B cell (primary cell): ENCODE results near the gene LMO7. TPM values are rescaled to one million over a fixed set of nuclear protein-coding genes. Genes with fewer than 3 reads are reported as not detected.

Source experiments
- ATAC-seq: fragments of 200-7000 bp; cut with Tn5 transposase; one replicate; pipeline ENCODE4 v1.10.0; 2021; ENCODE audit warnings: low read depth, mild to moderate bottlenecking, moderate number of reproducible peaks, moderate library complexity
- CTCF ChIA-PET: fragments of 350-600 bp; sonication (Branson Sonifier 250); formaldehyde crosslinking; loops from one replicate; lab custom pipeline; 2021; ENCODE audit warnings: antibody characterized with exemption, inconsistent platforms; lab: Charles Lee
- POLR2A ChIA-PET: fragments of 350-600 bp; sonication (Branson Sonifier 250); formaldehyde crosslinking; loops from one replicate; lab custom pipeline; 2021; ENCODE audit warnings: antibody characterized with exemption; lab: Charles Lee
- DNase-seq: peaks from one replicate; pipeline ENCODE4 v3.0.0; 2013
- H2AFZ ChIP-seq: 2 replicates; pipeline ENCODE4 v1.6.1; 2012; ENCODE audit warnings: mild to moderate bottlenecking, low read depth, low read length; ENCODE audit not compliant: insufficient read depth, poor library complexity, severe bottlenecking
- H3K27ac ChIP-seq, 2 donors: 1 replicate in 1 of 2; 2 replicates in 1 of 2; pipeline ENCODE4 v1.5.1; 2012 to 2013; ENCODE audit warnings: low read length in 2 of 2, mild to moderate bottlenecking in 2 of 2, moderate library complexity in 1 of 2
- H3K27me3 ChIP-seq, 4 experiments: fragments of 200-600 bp in 1 of 4; sonication (generic) in 1 of 4; replicated peaks in 1 of 4; 1 replicate in 2 of 4; 2 replicates in 2 of 4; pipeline versions ENCODE4 v1.6.1 to v1.7.0; 2013 to 2016; ENCODE audit warnings: low read length in 3 of 4, mild to moderate bottlenecking in 2 of 4, mixed read lengths in 1 of 4, moderate library complexity in 1 of 4; ENCODE audit not compliant: insufficient read depth in 4 of 4, control insufficient read depth in 3 of 4; ENCODE audit errors: control extremely low read depth in 1 of 4
- H3K36me3 ChIP-seq, 2 experiments: replicated peaks in 1 of 2; 1 replicate in 1 of 2; 2 replicates in 1 of 2; pipeline versions ENCODE4 v1.6.1 to v1.7.1; 2013; ENCODE audit warnings: low read length in 1 of 2; ENCODE audit not compliant: insufficient read depth in 2 of 2, control insufficient read depth in 1 of 2; ENCODE audit errors: control extremely low read depth in 1 of 2, extremely low read depth in 1 of 2
- H3K4me1 ChIP-seq, 2 donors: fragments of 200-600 bp in 1 of 2; sonication (generic) in 1 of 2; 1 replicate in 1 of 2; 2 replicates in 1 of 2; pipeline versions ENCODE4 v1.5.1 to v1.6.1; 2013 to 2017; ENCODE audit warnings: low read length in 2 of 2; ENCODE audit not compliant: control insufficient read depth in 2 of 2, insufficient read depth in 2 of 2
- H3K4me2 ChIP-seq: replicated peaks from 2 replicates; pipeline ENCODE3; 2012; ENCODE audit warnings: mild to moderate bottlenecking, low read depth, low read length; ENCODE audit not compliant: poor library complexity, severe bottlenecking
- H3K4me3 ChIP-seq, 5 experiments: fragments of 200-600 bp in 1 of 5; sonication (generic) in 1 of 5; 1 replicate in 3 of 5; 2 replicates in 2 of 5; pipeline versions ENCODE4 v1.5.1 to v1.7.0; 2011 to 2016; ENCODE audit warnings: low read length in 4 of 5, mild to moderate bottlenecking in 4 of 5, low read depth in 2 of 5, control low read depth in 1 of 5, moderate library complexity in 1 of 5; ENCODE audit not compliant: insufficient read depth in 1 of 5; ENCODE audit errors: control extremely low read depth in 1 of 5, extremely low read depth in 1 of 5
- H3K79me2 ChIP-seq: fragments of 200-600 bp; sonication (generic); one replicate; pipeline ENCODE4 v1.6.0; 2016; ENCODE audit warnings: low read length; ENCODE audit not compliant: control insufficient read depth, insufficient read depth
- H3K9ac ChIP-seq: fragments of 200-600 bp; sonication (generic); 2 replicates; pipeline ENCODE4 v1.6.1; 2017; ENCODE audit warnings: mild to moderate bottlenecking, low read length, moderate library complexity
- H3K9me3 ChIP-seq, 3 donors: one replicate each; pipeline versions ENCODE4 v1.6.1 to v1.7.1; 2013; ENCODE audit warnings: low read length in 2 of 3; ENCODE audit not compliant: control insufficient read depth in 2 of 3, insufficient read depth in 1 of 3; ENCODE audit errors: control extremely low read depth in 1 of 3
- H4K20me1 ChIP-seq: 2 replicates; pipeline ENCODE4 v1.6.0; 2012; ENCODE audit warnings: mild to moderate bottlenecking, low read length; ENCODE audit not compliant: insufficient read depth, control insufficient read depth, poor library complexity, severe bottlenecking
- H3K27ac Mint-ChIP-seq: one replicate; pipeline ENCODE4 v1.8.0; 2021; ENCODE audit warnings: mixed read lengths
- H3K27me3 Mint-ChIP-seq: one replicate; pipeline ENCODE4 v1.8.0; 2021; ENCODE audit warnings: mixed read lengths
- H3K4me1 Mint-ChIP-seq: one replicate; pipeline ENCODE4 v1.8.0; 2021; ENCODE audit warnings: mixed read lengths
- H3K4me3 Mint-ChIP-seq: one replicate; pipeline ENCODE4 v1.8.0; 2021; ENCODE audit warnings: mixed read lengths
- H3K9me3 Mint-ChIP-seq: one replicate; pipeline ENCODE4 v1.8.0; 2022; ENCODE audit warnings: mixed read lengths; ENCODE audit not compliant: insufficient read depth
- EZH2 ChIP-seq: IDR thresholded peaks from 2 replicates; pipeline ENCODE4 v1.6.1; 2012; ENCODE audit warnings: borderline replicate concordance, low read depth, mild to moderate bottlenecking, moderate library complexity, low read length; ENCODE audit not compliant: insufficient read depth, poor library complexity, severe bottlenecking
- WGBS: methylation state at CpG from one replicate; pipeline ENCODE4 v1.1.5; 2013; ENCODE audit warnings: missing lambda C conversion rate; ENCODE audit not compliant: insufficient coverage; 5-methylcytosine and 5-hydroxymethylcytosine counted together
- intact Hi-C: fragments of 100-400 bp; cut with micrococcal nuclease; formaldehyde crosslinking; loops from one replicate; pipeline ENCODE4 v1.10.0; 2022
- polyA plus RNA-seq: library from polyadenylated mRNA; depleted of rRNA; stranded (reverse); fragments of >200 nt; gene quantifications from 2 replicates; pipeline ENCODE4 v1.2.3, GENCODE V29; 2012
- total RNA-seq, 2 donors: library from RNA; stranded (reverse); fragments of 120-200 nt in 1 of 2; gene quantifications; 1 replicate in 1 of 2; 2 replicates in 1 of 2; pipeline versions ENCODE4 v1.2.3 to v1.2.4, GENCODE V29; 2013 to 2022
- TF ChIP-seq, protein P1 (sequence below): fragments of 200-600 bp; IDR thresholded peaks from one replicate; pipeline ENCODE4 v1.8.0; 2022; ENCODE audit warnings: antibody characterized with exemption, mild to moderate bottlenecking

LMO7 gene
- total and polyA plus RNA-seq, 2 donors (not counting 1 experiment from before 2014, with no cell fraction given): 7.8 to 17.4 TPM

DNA sequence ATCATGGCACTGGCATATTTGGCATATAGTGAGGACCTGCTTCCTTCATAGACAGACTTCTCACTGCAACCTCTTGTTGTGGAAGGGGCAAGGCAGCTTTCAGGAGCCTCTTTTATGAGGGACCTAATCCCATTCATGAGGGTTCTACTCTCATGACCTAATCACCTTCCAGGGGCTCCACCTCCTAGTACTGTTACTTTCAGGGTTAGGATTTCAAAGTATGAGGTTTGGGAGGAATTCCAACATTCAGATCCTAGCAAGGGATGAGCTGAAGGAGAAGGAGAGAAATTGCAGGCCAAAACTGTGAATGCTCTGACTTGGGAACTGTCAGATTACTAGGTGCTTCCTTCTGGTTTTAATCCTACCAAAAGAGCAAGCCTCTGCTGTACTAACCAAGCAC, 87.8 kb downstream of the LMO7 start:
- H3K27me3 Mint-ChIP-seq: no peaks in the 10 kb centered on the region
- no peaks in the 10 kb centered on the region for H3K79me2 ChIP-seq
- H3K27ac ChIP-seq: no peak overlapping the region
- no peak overlapping the region for H2AFZ ChIP-seq
- no peaks in the 10 kb centered on the region for H4K20me1 ChIP-seq
- no peaks in the 10 kb centered on the region for H3K4me1 ChIP-seq
- no peak overlapping the region for H3K27ac Mint-ChIP-seq
- ChIA-PET CTCF (no interaction called here), POLR2A (no interaction called here)
- H3K9me3 ChIP-seq: no peaks in the 10 kb centered on the region
- H3K9ac ChIP-seq: no peak overlapping the region
- no peaks in the 10 kb centered on the region for H3K27me3 ChIP-seq
- no peak for ATAC-seq
- no peak for TF ChIP-seq EZH2
- TF ChIP-seq, protein P1, sequence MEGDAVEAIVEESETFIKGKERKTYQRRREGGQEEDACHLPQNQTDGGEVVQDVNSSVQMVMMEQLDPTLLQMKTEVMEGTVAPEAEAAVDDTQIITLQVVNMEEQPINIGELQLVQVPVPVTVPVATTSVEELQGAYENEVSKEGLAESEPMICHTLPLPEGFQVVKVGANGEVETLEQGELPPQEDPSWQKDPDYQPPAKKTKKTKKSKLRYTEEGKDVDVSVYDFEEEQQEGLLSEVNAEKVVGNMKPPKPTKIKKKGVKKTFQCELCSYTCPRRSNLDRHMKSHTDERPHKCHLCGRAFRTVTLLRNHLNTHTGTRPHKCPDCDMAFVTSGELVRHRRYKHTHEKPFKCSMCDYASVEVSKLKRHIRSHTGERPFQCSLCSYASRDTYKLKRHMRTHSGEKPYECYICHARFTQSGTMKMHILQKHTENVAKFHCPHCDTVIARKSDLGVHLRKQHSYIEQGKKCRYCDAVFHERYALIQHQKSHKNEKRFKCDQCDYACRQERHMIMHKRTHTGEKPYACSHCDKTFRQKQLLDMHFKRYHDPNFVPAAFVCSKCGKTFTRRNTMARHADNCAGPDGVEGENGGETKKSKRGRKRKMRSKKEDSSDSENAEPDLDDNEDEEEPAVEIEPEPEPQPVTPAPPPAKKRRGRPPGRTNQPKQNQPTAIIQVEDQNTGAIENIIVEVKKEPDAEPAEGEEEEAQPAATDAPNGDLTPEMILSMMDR: no peak
- H3K36me3 ChIP-seq: no peaks in the 10 kb centered on the region
- H3K4me1 Mint-ChIP-seq: no peaks in the 10 kb centered on the region
- H3K4me3 Mint-ChIP-seq: no peak overlapping the region
- intact Hi-C loops: no loop called here
- H3K4me2 ChIP-seq: no peak overlapping the region
- H3K9me3 Mint-ChIP-seq: no peaks in the 10 kb centered on the region
- no peak for DNase-seq
- H3K4me3 ChIP-seq: no peak overlapping the region

DNA sequence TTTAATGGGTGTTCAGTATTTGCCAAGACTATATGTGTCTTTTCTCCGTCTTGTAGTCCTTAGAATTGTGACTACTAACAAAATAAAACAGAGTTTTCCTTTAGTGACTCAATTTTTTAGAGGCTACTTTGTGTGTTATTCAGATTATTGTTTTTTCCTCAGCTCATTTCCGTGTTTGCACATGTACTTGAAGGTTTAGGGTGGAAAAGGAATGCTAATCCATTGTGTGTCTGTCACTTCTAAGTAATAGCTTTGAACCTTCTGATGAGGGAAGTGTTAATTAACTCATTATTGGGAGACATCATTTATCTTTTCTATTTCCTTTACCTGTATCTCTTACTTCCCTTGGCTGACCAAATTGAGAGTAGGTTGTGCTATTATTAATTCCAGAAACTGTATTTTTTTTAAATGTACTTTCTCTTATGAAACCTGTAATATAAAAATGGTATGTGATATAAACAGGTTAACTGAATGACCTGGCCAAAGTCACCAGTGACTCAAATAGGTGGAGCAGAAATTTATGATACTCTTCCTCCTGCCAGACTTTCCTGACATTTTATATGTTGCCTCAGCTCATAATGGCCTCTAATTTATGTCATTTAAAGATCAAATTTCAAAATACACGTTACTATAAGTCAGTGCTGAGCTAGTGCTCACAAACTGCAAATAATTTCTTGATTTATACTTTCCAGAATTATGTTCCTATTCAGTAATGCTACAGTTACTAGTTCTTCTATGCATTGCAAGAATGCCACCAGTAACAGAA, 88.8 kb downstream of the LMO7 start:
- POLR2A ChIA-PET: no interaction called here
- no peaks in the 10 kb centered on the region for H3K36me3 ChIP-seq
- H3K4me3 ChIP-seq: no peak overlapping the region
- no peaks in the 10 kb centered on the region for H3K79me2 ChIP-seq
- no peak overlapping the region for H3K9ac ChIP-seq
- no peaks in the 10 kb centered on the region for H4K20me1 ChIP-seq
- no peaks in the 10 kb centered on the region for H3K9me3 Mint-ChIP-seq
- no peak for ATAC-seq
- no peak overlapping the region for H3K4me3 Mint-ChIP-seq
- H3K27ac ChIP-seq: no peak overlapping the region
- CTCF ChIA-PET: interaction anchor here (0.9 to 1.3 kb wide), 2 partner anchors 9 to 29 kb away, joined by 3 to 4 read pairs; no protein-coding TSS in a partner anchor
- H3K27me3 Mint-ChIP-seq: no peaks in the 10 kb centered on the region
- H3K4me2 ChIP-seq: no peak overlapping the region
- no peak for DNase-seq
- H3K9me3 ChIP-seq: no peaks in the 10 kb centered on the region
- no peaks in the 10 kb centered on the region for H3K27me3 ChIP-seq
- H3K4me1 ChIP-seq: no peaks in the 10 kb centered on the region
- TF ChIP-seq EZH2: no peak
- TF ChIP-seq, protein P1: no peak
- H3K4me1 Mint-ChIP-seq: no peaks in the 10 kb centered on the region
- 80% methylated on average over 1 of the region's 3 CpGs for WGBS
- H2AFZ ChIP-seq: no peak overlapping the region
- H3K27ac Mint-ChIP-seq: no peak overlapping the region
- intact Hi-C loops: no loop called here
